22Rv1 (cell line): Measurements from ENCODE around the gene TIMP2.
"Not testable (repeated sequence)": the region's sequence is repeated elsewhere in the genome, so short reads cannot be mapped to it uniquely, and the experiment has no call there.

ENCODE experiments used
- H3K27ac ChIP-seq: fragments of 450-650 bp; 2 replicates; pipeline ENCODE4 v1.5.1; 2017
- ZFX ChIP-seq: fragments of 450-650 bp; IDR thresholded peaks from 2 replicates; pipeline ENCODE4 v1.6.1; 2017; ENCODE audit warnings: antibody characterized with exemption, borderline replicate concordance
- TF ChIP-seq, protein P1 (sequence below): fragments of 450-650 bp; IDR thresholded peaks from 2 replicates; pipeline ENCODE4 v1.5.1; 2017; ENCODE audit warnings: mild to moderate bottlenecking

TIMP2 gene

DNA sequence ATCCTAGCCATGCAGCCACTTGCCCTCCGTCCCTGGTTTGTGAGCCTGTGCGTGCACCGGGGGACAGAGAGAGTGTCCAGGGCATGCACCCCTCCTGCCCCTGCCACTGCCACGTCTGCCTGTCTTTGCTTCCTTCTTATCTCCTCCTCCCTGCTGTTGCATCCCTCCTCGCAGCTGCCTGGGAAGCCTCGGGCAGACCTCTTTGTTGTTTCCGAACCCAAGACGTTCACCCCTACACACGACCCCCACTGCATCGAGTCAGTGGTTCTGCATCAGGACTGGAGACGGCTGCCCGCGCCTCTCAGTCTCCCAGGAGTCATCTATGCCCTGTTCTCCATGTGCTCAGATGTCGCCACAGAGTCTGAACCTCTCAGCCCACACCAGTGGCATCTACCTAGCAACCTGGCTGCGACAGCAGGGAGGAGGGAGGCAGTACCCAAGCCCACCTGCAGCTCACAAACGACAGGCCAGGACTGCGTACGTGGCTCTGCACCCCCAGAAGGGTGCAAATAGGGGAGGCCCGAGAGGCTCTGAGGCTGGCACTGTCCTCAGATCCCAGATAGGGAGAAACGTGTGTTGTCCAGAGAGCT lies 5.2 kb downstream of the TIMP2 start:
- TF ChIP-seq ZFX: no peak
- TF ChIP-seq, protein P1, sequence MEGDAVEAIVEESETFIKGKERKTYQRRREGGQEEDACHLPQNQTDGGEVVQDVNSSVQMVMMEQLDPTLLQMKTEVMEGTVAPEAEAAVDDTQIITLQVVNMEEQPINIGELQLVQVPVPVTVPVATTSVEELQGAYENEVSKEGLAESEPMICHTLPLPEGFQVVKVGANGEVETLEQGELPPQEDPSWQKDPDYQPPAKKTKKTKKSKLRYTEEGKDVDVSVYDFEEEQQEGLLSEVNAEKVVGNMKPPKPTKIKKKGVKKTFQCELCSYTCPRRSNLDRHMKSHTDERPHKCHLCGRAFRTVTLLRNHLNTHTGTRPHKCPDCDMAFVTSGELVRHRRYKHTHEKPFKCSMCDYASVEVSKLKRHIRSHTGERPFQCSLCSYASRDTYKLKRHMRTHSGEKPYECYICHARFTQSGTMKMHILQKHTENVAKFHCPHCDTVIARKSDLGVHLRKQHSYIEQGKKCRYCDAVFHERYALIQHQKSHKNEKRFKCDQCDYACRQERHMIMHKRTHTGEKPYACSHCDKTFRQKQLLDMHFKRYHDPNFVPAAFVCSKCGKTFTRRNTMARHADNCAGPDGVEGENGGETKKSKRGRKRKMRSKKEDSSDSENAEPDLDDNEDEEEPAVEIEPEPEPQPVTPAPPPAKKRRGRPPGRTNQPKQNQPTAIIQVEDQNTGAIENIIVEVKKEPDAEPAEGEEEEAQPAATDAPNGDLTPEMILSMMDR: no peak
- H3K27ac ChIP-seq: no peak overlapping the region

DNA sequence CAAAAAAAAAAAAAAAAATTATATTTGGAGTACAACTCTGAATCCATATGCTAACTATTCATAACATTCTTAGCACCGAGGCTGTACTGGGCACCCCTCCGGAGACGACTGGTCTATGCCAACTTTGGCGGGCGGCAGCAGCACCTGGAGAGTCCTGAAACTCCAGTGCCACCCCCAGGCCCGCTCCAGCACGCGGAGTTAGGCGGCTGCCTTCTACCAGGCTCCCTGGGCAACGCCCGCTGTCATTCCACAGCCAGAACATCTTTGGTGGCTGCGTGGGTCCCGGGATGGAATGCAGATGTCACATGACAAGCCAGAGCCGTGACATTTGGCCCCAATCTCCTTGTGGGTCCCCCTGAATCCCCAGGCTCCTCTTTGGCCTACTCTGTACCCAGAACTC lies 6.2 kb downstream of the TIMP2 start:
- H3K27ac ChIP-seq: no peak overlapping the region
- TF ChIP-seq ZFX: no peak
- TF ChIP-seq, protein P1: no peak

DNA sequence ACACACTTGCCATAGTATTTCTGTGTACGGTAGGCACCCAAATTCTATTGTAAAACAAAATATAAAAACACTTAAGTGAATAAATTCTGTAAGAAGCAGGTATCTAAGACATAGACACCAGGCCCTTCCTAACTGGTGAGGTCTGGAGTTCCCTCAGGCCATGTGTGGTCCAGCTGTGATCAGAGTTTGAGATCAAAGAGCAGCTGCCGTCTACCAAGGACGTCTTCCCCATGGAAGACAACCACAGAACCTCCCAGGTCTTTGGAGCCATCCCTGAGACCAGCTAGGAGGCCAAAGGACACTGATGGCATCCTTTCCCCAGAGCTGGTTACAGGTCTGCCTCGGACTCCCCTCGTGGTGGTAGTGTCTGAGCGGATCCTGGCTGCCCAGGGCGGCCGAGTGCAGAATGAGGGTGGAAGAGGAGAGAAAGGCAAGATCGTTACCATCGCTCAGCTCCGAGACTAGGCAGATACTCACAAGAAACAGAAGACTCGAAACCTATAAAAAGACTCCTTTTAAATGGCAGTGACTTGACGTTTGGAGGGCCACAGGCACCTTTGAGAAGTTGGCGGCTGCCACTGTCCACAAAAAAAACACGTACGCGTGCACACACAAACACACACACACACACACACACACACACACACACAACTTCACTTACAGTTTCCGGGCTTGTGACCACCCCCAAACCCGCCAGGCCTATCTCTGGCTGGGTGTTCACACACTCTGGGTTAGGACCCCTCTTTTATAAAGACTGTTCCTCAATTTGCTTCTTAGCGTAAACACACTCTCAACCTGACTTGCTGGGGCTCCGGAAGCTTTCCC lies 7.5 kb downstream of the TIMP2 start:
- no peak for TF ChIP-seq ZFX
- TF ChIP-seq, protein P1: no peak
- no peak overlapping the region for H3K27ac ChIP-seq

DNA sequence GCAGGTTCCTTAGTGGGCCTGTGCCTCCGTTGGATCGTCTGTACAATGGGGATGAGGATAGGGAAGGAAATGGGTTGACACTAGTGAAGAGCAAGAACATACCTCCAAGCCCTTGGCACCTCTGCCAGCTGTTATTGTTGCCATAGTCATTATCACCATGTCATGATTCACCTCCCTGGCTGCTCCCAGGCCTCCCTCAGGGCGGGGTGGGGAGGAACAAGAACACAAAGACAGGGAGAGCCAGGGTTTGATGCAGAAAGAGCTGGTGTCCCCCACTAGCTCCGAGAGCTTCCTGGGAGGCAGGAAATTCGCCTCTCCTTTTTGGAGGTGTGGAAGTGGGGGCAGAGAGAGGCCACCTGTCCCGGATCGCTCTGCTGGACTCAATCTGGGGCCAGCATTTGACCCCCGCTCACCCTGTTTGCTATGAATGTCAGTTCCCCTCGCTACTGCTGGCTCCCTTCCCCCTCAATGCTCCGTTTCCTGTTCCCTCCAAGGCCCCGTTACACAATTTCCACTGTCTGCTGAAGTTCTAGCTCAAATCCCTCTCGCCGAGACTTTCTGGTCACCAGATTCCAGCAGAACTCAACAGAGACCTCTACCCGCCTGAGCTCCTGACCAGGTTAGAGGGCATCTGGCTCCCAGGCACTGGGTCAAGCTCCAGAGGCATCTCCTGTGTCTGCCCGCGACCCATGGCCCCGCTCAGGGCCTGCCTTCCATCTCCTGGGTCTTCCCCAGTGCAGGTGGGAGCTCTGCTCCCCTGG lies 9.1 kb downstream of the TIMP2 start:
- no peak for TF ChIP-seq ZFX
- TF ChIP-seq, protein P1: no peak
- no peak overlapping the region for H3K27ac ChIP-seq

DNA sequence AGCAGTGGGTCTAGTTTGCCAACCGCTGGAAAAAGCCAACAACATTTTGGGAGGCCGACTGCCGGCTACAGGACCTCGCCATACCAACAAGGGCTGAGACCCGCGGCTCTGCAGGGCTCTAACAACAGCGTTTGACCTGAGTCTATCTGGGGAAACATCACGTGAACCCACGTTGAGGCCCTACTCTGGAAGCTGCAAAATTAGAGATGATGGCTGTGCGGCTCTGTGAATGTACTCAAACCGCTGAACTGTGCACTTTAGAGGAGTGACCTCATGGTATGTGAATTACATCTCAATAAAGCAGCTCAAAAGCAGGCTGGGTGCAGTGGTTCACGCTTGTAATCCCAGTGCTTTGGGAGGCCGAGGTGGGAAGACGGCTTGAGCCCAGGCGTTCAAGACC lies 12.1 kb downstream of the TIMP2 start:
- no peak overlapping the region for H3K27ac ChIP-seq
- TF ChIP-seq ZFX: no peak
- TF ChIP-seq, protein P1: no peak

DNA sequence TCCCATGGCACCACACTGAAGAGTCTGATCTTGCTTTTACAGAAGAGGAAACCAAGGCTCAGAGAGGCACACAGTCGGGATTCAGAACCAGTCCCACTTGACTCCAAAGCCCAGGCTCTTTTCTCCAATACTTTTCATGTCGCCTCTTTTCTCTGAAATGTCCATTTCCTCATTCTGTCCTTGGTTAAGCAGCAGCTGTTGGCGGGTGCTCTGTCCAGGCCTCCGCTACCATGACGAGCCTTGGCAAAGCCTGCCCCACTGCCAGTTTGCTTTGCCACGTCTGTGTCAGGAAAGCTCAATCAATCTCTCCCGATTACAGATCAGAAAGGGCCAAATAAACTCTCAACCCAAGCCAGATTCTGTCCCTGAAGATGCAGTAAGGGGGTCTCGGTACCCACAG lies 13.1 kb downstream of the TIMP2 start:
- TF ChIP-seq ZFX: no peak
- TF ChIP-seq, protein P1: no peak
- no peak overlapping the region for H3K27ac ChIP-seq

DNA sequence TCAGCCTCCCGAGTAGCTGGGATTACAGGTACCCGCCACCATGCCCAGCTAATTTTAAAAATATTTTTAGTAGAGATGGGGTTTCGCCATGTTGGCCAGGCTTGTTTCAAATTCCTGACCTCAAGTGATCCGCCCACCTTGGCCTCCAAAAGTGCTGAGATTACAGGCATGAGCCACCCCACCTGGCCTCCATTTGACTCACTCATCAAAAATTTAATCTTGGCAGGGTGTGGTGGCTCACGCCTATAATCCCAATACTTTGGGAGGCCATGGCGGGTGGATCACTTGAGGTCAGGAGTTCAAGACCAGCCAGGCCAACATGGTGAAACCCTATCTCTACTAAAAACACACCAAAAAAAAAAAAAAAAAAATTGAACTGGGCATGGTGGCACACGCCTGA lies 13.6 kb downstream of the TIMP2 start:
- H3K27ac ChIP-seq: not testable (repeated sequence)
